Mesenchymal stem cell (in vitro differentiated cells and primary cell): ENCODE data around the gene SLC13A4.

Experiments used
- DNase-seq: peaks from one replicate; pipeline ENCODE4 v3.0.0-alpha.2; 2013
- H2AFZ ChIP-seq: one replicate; pipeline ENCODE4 v1.6.1; 2013; ENCODE audit warnings: low read depth, mild to moderate bottlenecking, control low read depth, inconsistent platforms, low read length, moderate library complexity
- H2AK5ac ChIP-seq: 2 replicates; pipeline ENCODE4 v1.6.1; 2013; ENCODE audit warnings: low read length, moderate library complexity, mild to moderate bottlenecking, inconsistent platforms; ENCODE audit not compliant: severe bottlenecking
- H2BK120ac ChIP-seq: one replicate; pipeline ENCODE4 v1.6.1; 2013; ENCODE audit warnings: low read depth, mild to moderate bottlenecking, inconsistent platforms, low read length, moderate library complexity
- H2BK12ac ChIP-seq, 2 experiments: one replicate each; pipeline ENCODE4 v1.6.1; 2013; ENCODE audit warnings: inconsistent platforms in 2 of 2, low read length in 2 of 2, mild to moderate bottlenecking in 2 of 2, moderate library complexity in 2 of 2, control low read depth in 1 of 2
- H2BK15ac ChIP-seq: one replicate; pipeline ENCODE4 v1.6.1; 2013; ENCODE audit warnings: mild to moderate bottlenecking, low read depth, inconsistent platforms; ENCODE audit not compliant: poor library complexity, severe bottlenecking
- H2BK5ac ChIP-seq: 2 replicates; pipeline ENCODE4 v1.6.1; 2013; ENCODE audit warnings: low read depth, mild to moderate bottlenecking, low read length, control low read depth, inconsistent platforms; ENCODE audit not compliant: poor library complexity, severe bottlenecking
- H3K14ac ChIP-seq, 2 experiments: one replicate each; pipeline ENCODE4 v1.6.1; 2013; ENCODE audit warnings: inconsistent platforms in 2 of 2, low read length in 2 of 2, control low read depth in 1 of 2, mild to moderate bottlenecking in 1 of 2, moderate library complexity in 1 of 2
- H3K18ac ChIP-seq, 2 experiments: one replicate each; pipeline ENCODE4 v1.6.1; 2013; ENCODE audit warnings: inconsistent platforms in 2 of 2, low read length in 2 of 2, control low read depth in 1 of 2, low read depth in 1 of 2, mild to moderate bottlenecking in 1 of 2
- H3K23ac ChIP-seq, 2 experiments: one replicate each; pipeline ENCODE4 v1.6.1; 2013; ENCODE audit warnings: inconsistent platforms in 2 of 2, low read length in 2 of 2, mild to moderate bottlenecking in 2 of 2, moderate library complexity in 2 of 2, control low read depth in 1 of 2
- H3K27ac ChIP-seq: 2 replicates; pipeline ENCODE4 v1.5.1; 2013; ENCODE audit warnings: mild to moderate bottlenecking, moderate library complexity, low read length, control low read depth, inconsistent platforms; ENCODE audit not compliant: poor library complexity, severe bottlenecking
- H3K27me3 ChIP-seq, 2 experiments: 2 replicates each; pipeline versions ENCODE4 v1.6.1 to v1.7.0; 2013; ENCODE audit warnings: low read length in 2 of 2, mild to moderate bottlenecking in 2 of 2, moderate library complexity in 2 of 2, control low read depth in 1 of 2, inconsistent platforms in 1 of 2; ENCODE audit not compliant: control insufficient read depth in 1 of 2, insufficient read depth in 1 of 2
- H3K36me3 ChIP-seq, 2 experiments: 2 replicates each; pipeline versions ENCODE4 v1.6.1 to v1.7.0; 2013; ENCODE audit warnings: low read length in 2 of 2, control low read depth in 1 of 2, inconsistent platforms in 1 of 2, low read depth in 1 of 2, mild to moderate bottlenecking in 1 of 2; ENCODE audit not compliant: insufficient read depth in 2 of 2, control insufficient read depth in 1 of 2
- H3K4ac ChIP-seq, 2 experiments: one replicate each; pipeline ENCODE4 v1.6.1; 2013; ENCODE audit warnings: inconsistent platforms in 2 of 2, low read length in 2 of 2, mild to moderate bottlenecking in 2 of 2, moderate library complexity in 2 of 2, control low read depth in 1 of 2, low read depth in 1 of 2
- H3K4me1 ChIP-seq: 2 replicates; pipeline ENCODE4 v1.6.1; 2013; ENCODE audit warnings: low read depth, low read length, control low read depth; ENCODE audit not compliant: control insufficient read depth, insufficient read depth
- H3K4me2 ChIP-seq: 2 replicates; pipeline ENCODE4 v1.6.1; 2013; ENCODE audit warnings: low read length, mild to moderate bottlenecking, inconsistent platforms; ENCODE audit not compliant: poor library complexity, severe bottlenecking
- H3K4me3 ChIP-seq, 2 experiments: 2 replicates each; pipeline versions ENCODE4 v1.5.1 to v1.7.0; 2013; ENCODE audit warnings: low read length in 2 of 2, mild to moderate bottlenecking in 2 of 2, control low read depth in 1 of 2, low read depth in 1 of 2; ENCODE audit not compliant: insufficient read depth in 1 of 2
- H3K79me1 ChIP-seq: replicated peaks from 2 replicates; pipeline ENCODE4 v1.6.1; 2013; ENCODE audit warnings: mild to moderate bottlenecking, control low read depth, low read length, inconsistent platforms; ENCODE audit not compliant: poor library complexity, severe bottlenecking
- H3K9ac ChIP-seq: 2 replicates; pipeline ENCODE4 v1.7.0; 2013; ENCODE audit warnings: mild to moderate bottlenecking, low read length, moderate library complexity
- H3K9me3 ChIP-seq: 2 replicates; pipeline ENCODE4 v1.7.0; 2013; ENCODE audit warnings: mild to moderate bottlenecking, low read length; ENCODE audit not compliant: control insufficient read depth
- H4K8ac ChIP-seq: one replicate; pipeline ENCODE4 v1.6.1; 2013; ENCODE audit warnings: inconsistent platforms, mild to moderate bottlenecking, low read length, moderate library complexity
- H4K91ac ChIP-seq: one replicate; pipeline ENCODE4 v1.6.1; 2013; ENCODE audit warnings: mild to moderate bottlenecking, low read length, inconsistent platforms
- WGBS: methylation state at CpG from one replicate; pipeline ENCODE4 v1.1.7; 2013; ENCODE audit warnings: mixed read lengths; 5-methylcytosine and 5-hydroxymethylcytosine counted together

The SLC13A4 gene

GRCh38 chr7:135715055-135715522 is 12.9 kb downstream of the SLC13A4 start:
- no peak overlapping the region for H2BK120ac ChIP-seq
- H3K27ac ChIP-seq = no peak overlapping the region
- peaks cover 0 to 56% of the 10 kb centered on the region in 2 experiments for H3K36me3 ChIP-seq
- H4K8ac ChIP-seq = peak overlapping the region; percentile 12
- no peak overlapping the region for H3K14ac ChIP-seq
- H3K4me3 ChIP-seq = no peak overlapping the region
- H2BK12ac ChIP-seq = no peak overlapping the region
- H3K9ac ChIP-seq = no peak overlapping the region
- H3K9me3 ChIP-seq = no peaks in the 10 kb centered on the region
- H2BK5ac ChIP-seq = no peak overlapping the region
- no peak overlapping the region for H4K91ac ChIP-seq
- H3K23ac ChIP-seq = no peak overlapping the region
- H2AK5ac ChIP-seq = no peak overlapping the region
- H3K79me1 ChIP-seq = no peaks in the 10 kb centered on the region
- H2AFZ ChIP-seq = no peak overlapping the region
- 83% methylated on average over 5 of the region's 5 CpGs for WGBS
- peaks cover 0 to 36% of the 10 kb centered on the region in 2 experiments for H3K27me3 ChIP-seq
- no peak overlapping the region for H3K4ac ChIP-seq
- peaks cover 15% of the 10 kb centered on the region for H3K4me1 ChIP-seq
- H3K18ac ChIP-seq = peak overlapping the region in 1 of 2 experiments; percentile 85
- DNase-seq = no peak
- H2BK15ac ChIP-seq = no peak overlapping the region
- H3K4me2 ChIP-seq = no peak overlapping the region

- peak; percentile 74 for DNase-seq
- no peak overlapping the region for H3K23ac ChIP-seq
- peak overlapping the region; percentile 3 for H3K4me2 ChIP-seq
- peaks cover 0 to 50% of the 10 kb centered on the region in 2 experiments for H3K36me3 ChIP-seq
- H2AFZ ChIP-seq = no peak overlapping the region
- no peaks in the 10 kb centered on the region for H3K79me1 ChIP-seq
- 27% methylated on average over 20 of the region's 20 CpGs for whole genome bisulfite sequencing
- H4K91ac ChIP-seq = no peak overlapping the region
- H2BK12ac ChIP-seq = no peak overlapping the region
- H3K9me3 ChIP-seq = no peaks in the 10 kb centered on the region
- no peak overlapping the region for H3K27ac ChIP-seq
- no peak overlapping the region for H2AK5ac ChIP-seq
- peaks cover 15% of the 10 kb centered on the region for H3K4me1 ChIP-seq
- H3K27me3 ChIP-seq = peaks cover 0 to 34% of the 10 kb centered on the region in 2 experiments
- peak overlapping the region in 1 of 2 experiments; percentile 93 for H3K14ac ChIP-seq
- H3K18ac ChIP-seq = peak overlapping the region in 1 of 2 experiments; percentile 85
- H3K4me3 ChIP-seq = no peak overlapping the region
- H3K9ac ChIP-seq = no peak overlapping the region
- H2BK120ac ChIP-seq = no peak overlapping the region
- H2BK15ac ChIP-seq = no peak overlapping the region
- H3K4ac ChIP-seq = no peak overlapping the region
- peak overlapping the region; percentile 12 for H4K8ac ChIP-seq
- H2BK5ac ChIP-seq = no peak overlapping the region
Observed at GRCh38 chr7:135714534-135715009, 13.4 kb downstream of the SLC13A4 start.

- H3K27ac ChIP-seq = no peak overlapping the region
- 87% methylated on average over 3 of the region's 4 CpGs for WGBS
- no peak overlapping the region for H3K23ac ChIP-seq
Observed at GRCh38 chr7:135713836-135714470, 14.0 kb downstream of the SLC13A4 start.

GRCh38 chr7:135712796-135713195 is 15.2 kb downstream of the SLC13A4 start:
- H4K91ac ChIP-seq = no peak overlapping the region
- H3K4me2 ChIP-seq = no peak overlapping the region

More at GRCh38 chr7:135713836-135714470, 14.0 kb downstream of the SLC13A4 start:
- Histone ChIP-seq H3K14ac (no peak overlapping the region), H3K36me3 (peaks cover 0 to 44% of the 10 kb centered on the region in 2 experiments), H4K91ac (no peak overlapping the region), H3K27me3 (peaks cover 0 to 29% of the 10 kb centered on the region in 2 experiments), H3K4ac (no peak overlapping the region), H2BK120ac (no peak overlapping the region), H2BK15ac (no peak overlapping the region), H2AK5ac (no peak overlapping the region), H2AFZ (no peak overlapping the region), H3K4me1 (peaks cover 15% of the 10 kb centered on the region), H4K8ac (no peak overlapping the region), H2BK12ac (no peak overlapping the region), H3K18ac (peak overlapping the region in 1 of 2 experiments; percentile 13), H3K4me2 (peak overlapping the region; percentile 3), H3K79me1 (no peaks in the 10 kb centered on the region), H3K4me3 (no peak overlapping the region), H3K9me3 (no peaks in the 10 kb centered on the region), H2BK5ac (no peak overlapping the region), H3K9ac (no peak overlapping the region)
- DNase-seq = no peak

More at GRCh38 chr7:135712796-135713195, 15.2 kb downstream of the SLC13A4 start:
- DNase-seq = no peak
- peaks cover 0 to 17% of the 10 kb centered on the region in 2 experiments for H3K27me3 ChIP-seq
- 70% methylated on average over 7 of the region's 7 CpGs for WGBS
- no peak overlapping the region for H3K18ac ChIP-seq
- no peak overlapping the region for H2BK120ac ChIP-seq
- H2BK15ac ChIP-seq = no peak overlapping the region
- H3K14ac ChIP-seq = no peak overlapping the region
- H2BK5ac ChIP-seq = no peak overlapping the region
- H2BK12ac ChIP-seq = no peak overlapping the region
- peaks cover 0 to 38% of the 10 kb centered on the region in 2 experiments for H3K36me3 ChIP-seq
- H3K9ac ChIP-seq = no peak overlapping the region
- no peak overlapping the region for H2AK5ac ChIP-seq
- H3K9me3 ChIP-seq = no peaks in the 10 kb centered on the region
- no peaks in the 10 kb centered on the region for H3K79me1 ChIP-seq
- H3K23ac ChIP-seq = no peak overlapping the region
- H4K8ac ChIP-seq = no peak overlapping the region
- H3K4me3 ChIP-seq = no peak overlapping the region
- H3K27ac ChIP-seq = no peak overlapping the region
- no peak overlapping the region for H3K4ac ChIP-seq
- no peak overlapping the region for H2AFZ ChIP-seq
- peaks cover 15% of the 10 kb centered on the region for H3K4me1 ChIP-seq
